GM12878 (cell line): ENCODE measurements around the gene STPG3. TPM values are rescaled to one million over a fixed set of nuclear protein-coding genes. Genes with fewer than 3 reads are reported as not detected.
A peak's percentile ranks its signal among the peaks of the same experiment; 100 is the strongest.

ENCODE experiments used
- CTCF ChIP-seq, 3 experiments: IDR thresholded peaks in 2 of 3; conservative IDR thresholded peaks in 1 of 3; 2 replicates each; pipeline ENCODE4 v1.5.1; 2011; ENCODE audit warnings: low read depth in 3 of 3, low read length in 3 of 3, mild to moderate bottlenecking in 3 of 3, control low read depth in 2 of 3, moderate library complexity in 2 of 3, inconsistent platforms in 1 of 3, mixed read lengths in 1 of 3; ENCODE audit not compliant: control insufficient read depth in 2 of 3, insufficient read depth in 1 of 3; ENCODE audit errors: extremely low read depth in 1 of 3
- KDM1A ChIP-seq: fragments of 200-600 bp; sonication (generic); IDR thresholded peaks from 2 replicates; pipeline ENCODE4 v1.6.1; 2016; ENCODE audit warnings: borderline replicate concordance
- MAX ChIP-seq: IDR thresholded peaks from 2 replicates; pipeline ENCODE4 v1.6.1; 2012; ENCODE audit warnings: low read depth, low read length, improper control_type of control experiment
- MEF2A ChIP-seq: IDR thresholded peaks from 2 replicates; pipeline ENCODE4 v1.6.1; 2011; ENCODE audit warnings: low read depth, mild to moderate bottlenecking, low read length, moderate library complexity; ENCODE audit not compliant: insufficient read depth
- NFYB ChIP-seq: IDR thresholded peaks from 2 replicates; pipeline ENCODE4 v1.6.1; 2011; ENCODE audit warnings: low read depth, mild to moderate bottlenecking, low read length, improper control_type of control experiment, moderate library complexity; ENCODE audit not compliant: insufficient read depth
- NR2C1 ChIP-seq: fragments of 450-650 bp; IDR thresholded peaks from 2 replicates; pipeline ENCODE4 v1.6.1; 2017; ENCODE audit warnings: antibody characterized with exemption, mild to moderate bottlenecking, moderate library complexity
- NR2F1 ChIP-seq: fragments of 450-650 bp; conservative IDR thresholded peaks from 2 replicates; pipeline ENCODE4 v1.6.1; 2017; ENCODE audit warnings: mild to moderate bottlenecking
- RBBP5 ChIP-seq: fragments of 200-600 bp; sonication (generic); conservative IDR thresholded peaks from 2 replicates; pipeline ENCODE4 v1.6.1; 2016
- SPI1 ChIP-seq: IDR thresholded peaks from 2 replicates; pipeline ENCODE4 v1.6.1; 2011; ENCODE audit warnings: low read depth, mild to moderate bottlenecking, low read length, moderate library complexity, borderline replicate concordance; ENCODE audit not compliant: insufficient read depth
- TBL1XR1 ChIP-seq: IDR thresholded peaks from 2 replicates; pipeline ENCODE4 v1.6.1; 2012; ENCODE audit warnings: low read depth, low read length, improper control_type of control experiment
- ZBTB11 ChIP-seq: fragments of 450-650 bp; formaldehyde crosslinking; IDR thresholded peaks from 2 replicates; pipeline ENCODE4 v1.5.0; 2022; ENCODE audit warnings: mild to moderate bottlenecking, missing genetic modification characterization
- polyA plus RNA-seq, 11 experiments: library from polyadenylated mRNA; depleted of rRNA in 4 of 11; unstranded in 6 of 11; stranded (reverse) in 5 of 11; fragments of >200 nt; fragmentation: Nextera tagmentation in 4 of 11; fragmentation: Illumina TruSeq in 1 of 11; extraction: Ambion mirVana in 4 of 11; extraction: Trizol in 1 of 11; gene quantifications; 1 replicate in 1 of 11; 2 replicates in 10 of 11; pipeline versions ENCODE4 v1.2.1 to v1.2.3, GENCODE V29; 2011 to 2016; ENCODE audit warnings: inconsistent platforms in 2 of 11, missing spikeins in 2 of 11, low read depth in 1 of 11
- total RNA-seq, 4 experiments: library from RNA; depleted of rRNA in 3 of 4; stranded (reverse); fragments of >200 nt in 3 of 4; fragmentation: Illumina TruSeq in 1 of 4; extraction: Trizol in 1 of 4; gene quantifications; 2 replicates each; pipeline versions ENCODE4 v1.2.1 to v1.2.3, GENCODE V29; 2013 to 2021

Gene STPG3
- total and polyA plus RNA-seq, 10 of the 15 experiments (the other 5 are each of a cell fraction or from before 2014, with no cell fraction given): not detected

- TF ChIP-seq CTCF (IDR thresholded peaks at IDR 0.05 in 2 of 3, conservative IDR thresholded peaks at IDR 0.05 in 1 of 3; ENCODE audit: control insufficient read depth in 2 of 3, extremely low read depth in 1 of 3, insufficient read depth in 1 of 3, low read depth in 3 of 3, low read length in 3 of 3) (no peak), RBBP5 (no peak), SPI1 (peak; percentile 60; the same call in 1 of the 2 replicates), MAX (no peak), NFYB (no peak), KDM1A (no peak), MEF2A (no peak), NR2F1 (peak; percentile 39; the same call in 1 of the 2 replicates), TBL1XR1 (no peak), NR2C1 (no peak), ZBTB11 (CRISPR knock-in tag) (no peak)
- TF ChIP-seq, all 136 proteins: peak for 4
Measured at GRCh38 chr9:137234758-137235423, 16.2 kb upstream of the STPG3 start (continued).
